ENCODE measurements around the gene KTN1.

Gene KTN1

GRCh38 chr14:55710506-55711041 is 130.6 kb downstream of the KTN1 start:
- DNase-seq (ENCODE audit: low read depth in 1 of 2, low spot score in 1 of 2): no peak

- DNase-seq (ENCODE audit: low read depth in 1 of 2, low spot score in 1 of 2): no peak
These were observed 131.3 kb downstream of the KTN1 start for GRCh38 chr14:55711175-55711811.

GRCh38 chr14:55712491-55712890 is 132.5 kb downstream of the KTN1 start:
- DNase-seq (ENCODE audit: low read depth in 1 of 2, low spot score in 1 of 2): no peak

GRCh38 chr14:55713486-55713885 is 133.5 kb downstream of the KTN1 start:
- DNase-seq (ENCODE audit: low read depth in 1 of 2, low spot score in 1 of 2): no peak

- DNase-seq (ENCODE audit: low read depth in 1 of 2, low spot score in 1 of 2): no peak
These were observed 135.9 kb downstream of the KTN1 start for GRCh38 chr14:55715889-55716288.

GRCh38 chr14:55717621-55718020 is 137.6 kb downstream of the KTN1 start:
- DNase-seq (ENCODE audit: low read depth in 1 of 2, low spot score in 1 of 2): no peak

- DNase-seq (ENCODE audit: low read depth in 1 of 2, low spot score in 1 of 2): no peak
These were observed 138.5 kb downstream of the KTN1 start for GRCh38 chr14:55718551-55718950.

- no peak for DNase-seq (ENCODE audit: low read depth in 1 of 2, low spot score in 1 of 2)
These were observed 140.8 kb downstream of the KTN1 start for GRCh38 chr14:55720796-55721195.

- no peak for DNase-seq (ENCODE audit: low read depth in 1 of 2, low spot score in 1 of 2)
These were observed 141.3 kb downstream of the KTN1 start for GRCh38 chr14:55721353-55721752.

GRCh38 chr14:55722054-55722453 is 142.0 kb downstream of the KTN1 start:
- DNase-seq (ENCODE audit: low read depth in 1 of 2, low spot score in 1 of 2): no peak

GRCh38 chr14:55724736-55725135 is 144.7 kb downstream of the KTN1 start:
- no peak for DNase-seq (ENCODE audit: low read depth in 1 of 2, low spot score in 1 of 2)

- no peak for DNase-seq (ENCODE audit: low read depth in 1 of 2, low spot score in 1 of 2)
These were observed 150.7 kb downstream of the KTN1 start for GRCh38 chr14:55730592-55731310.

GRCh38 chr14:55731311-55731872 is 151.4 kb downstream of the KTN1 start:
- DNase-seq (ENCODE audit: low read depth in 1 of 2, low spot score in 1 of 2): no peak

GRCh38 chr14:55731881-55732498 is 152.0 kb downstream of the KTN1 start:
- DNase-seq (ENCODE audit: low read depth in 1 of 2, low spot score in 1 of 2): peak; percentile 8 to 18

- no peak for DNase-seq (ENCODE audit: low read depth in 1 of 2, low spot score in 1 of 2)
These were observed 153.6 kb downstream of the KTN1 start for GRCh38 chr14:55733599-55733998.
